HG03280 (cell line): ENCODE data around the gene DAPP1.

Experiments used
- ATAC-seq: cut with Tn5 transposase; IDR thresholded peaks from one replicate; pipeline ENCODE4 v1.9.1; 2021; ENCODE audit warnings: mild to moderate bottlenecking, moderate library complexity; ENCODE audit not compliant: unreplicated experiment

The DAPP1 gene

DNA sequence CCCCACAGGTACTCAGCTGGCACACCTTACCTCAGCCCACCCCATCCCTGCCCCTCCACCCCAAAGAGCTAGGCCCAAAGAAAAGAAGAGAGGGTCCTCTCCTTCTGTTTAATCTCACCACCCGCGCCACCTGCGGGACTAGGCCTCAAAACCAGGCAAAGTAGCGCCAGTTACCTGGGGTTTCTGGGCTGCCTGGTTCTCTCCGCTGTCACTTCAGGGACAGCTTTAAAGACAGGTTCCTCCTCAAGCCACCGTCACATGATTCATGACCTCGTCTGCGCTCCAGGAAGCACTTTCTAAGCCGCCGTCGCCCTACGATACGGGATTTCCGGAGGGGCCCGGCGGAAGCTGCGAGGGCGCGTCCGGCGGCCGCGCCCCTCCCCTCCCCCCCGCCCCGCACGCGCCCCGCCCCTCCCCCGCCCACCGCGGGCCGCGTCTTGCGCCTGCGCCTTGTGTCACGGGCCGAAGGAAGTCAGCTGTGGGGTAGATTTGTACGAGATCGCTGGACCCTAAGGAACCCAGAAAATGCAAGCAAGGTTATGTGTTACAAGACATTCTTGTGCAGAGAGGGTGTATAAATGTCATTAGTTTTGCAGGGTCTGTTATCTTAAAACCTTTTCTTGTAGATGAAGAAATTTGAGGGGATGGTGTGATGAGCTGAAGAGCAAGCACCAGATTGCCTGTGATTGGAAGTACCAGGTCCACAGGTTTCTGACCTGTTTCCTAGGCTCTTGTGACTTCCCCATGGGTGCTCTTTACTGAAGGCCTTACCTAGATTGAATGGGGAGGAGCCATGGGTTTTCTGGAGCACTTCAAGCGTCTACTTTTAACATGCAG lies 77.8 kb downstream of the DAPP1 start, which contains the start of gene LAMTOR3:
Gene LAMTOR3 (minus strand): TSS at position 267 of the 837 bp plus-strand sequence. CDS start 464 bp downstream, outside the sequence.
- peak; percentile 100 for ATAC-seq

DNA sequence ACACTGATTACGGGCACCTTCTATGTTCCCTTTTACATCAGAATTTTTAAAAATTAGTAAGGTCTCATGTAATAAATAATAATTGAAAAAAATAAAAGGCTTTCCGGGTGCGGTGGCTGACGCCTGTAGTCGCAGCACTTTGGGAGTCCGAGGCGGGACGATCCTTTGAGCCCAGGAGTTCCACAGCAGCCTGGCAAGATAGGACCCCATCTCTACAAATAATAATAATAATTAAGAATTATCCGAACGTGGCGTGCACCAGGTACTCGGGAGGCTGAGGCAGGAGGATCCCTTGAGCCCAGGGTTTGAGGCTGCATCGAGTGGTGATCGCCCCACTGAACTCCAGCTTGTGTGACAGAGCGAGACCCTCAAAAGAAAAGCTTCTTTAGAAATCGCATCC lies 78.4 kb downstream of the DAPP1 start:
- ATAC-seq = no peak

DNA sequence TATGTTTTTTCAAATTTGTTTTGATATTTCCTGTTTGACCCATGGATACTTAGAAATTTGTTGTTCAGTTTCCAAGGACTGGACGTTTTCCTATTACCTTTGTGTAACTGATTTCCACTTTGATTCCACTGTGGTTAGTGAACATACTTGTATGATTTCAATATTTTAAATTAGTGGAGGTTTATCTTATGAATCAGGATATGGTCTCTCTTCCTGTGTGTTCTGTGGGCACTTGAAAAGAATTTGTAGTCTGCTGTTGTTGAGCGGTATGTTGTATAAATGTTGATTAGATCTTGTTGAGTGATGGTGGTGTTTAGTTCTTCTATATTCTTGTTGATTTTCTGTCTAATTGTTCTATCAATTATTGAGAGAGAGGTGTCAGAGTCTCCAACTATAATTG lies 98.8 kb downstream of the DAPP1 start:
- no peak for ATAC-seq

DNA sequence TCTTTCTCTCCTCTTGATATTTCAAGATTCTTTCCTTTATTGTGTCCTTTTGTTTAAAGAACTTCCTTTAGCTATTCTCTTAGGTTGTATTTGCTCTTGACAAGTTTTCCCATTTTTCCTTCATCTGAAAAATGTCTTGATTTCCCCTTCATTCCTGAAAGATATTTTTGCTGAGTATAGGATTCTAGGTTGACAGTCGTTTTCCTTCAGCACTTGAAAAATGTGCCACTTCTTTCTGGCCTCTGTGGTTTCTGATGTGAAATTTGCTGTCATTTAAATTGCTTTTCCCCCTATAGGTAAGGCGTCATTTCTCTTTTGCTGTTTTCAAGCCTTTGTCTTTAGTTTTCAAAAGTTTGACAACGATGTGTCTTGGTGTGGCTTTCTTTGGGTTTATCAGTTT lies 100.9 kb downstream of the DAPP1 start:
- ATAC-seq = no peak

DNA sequence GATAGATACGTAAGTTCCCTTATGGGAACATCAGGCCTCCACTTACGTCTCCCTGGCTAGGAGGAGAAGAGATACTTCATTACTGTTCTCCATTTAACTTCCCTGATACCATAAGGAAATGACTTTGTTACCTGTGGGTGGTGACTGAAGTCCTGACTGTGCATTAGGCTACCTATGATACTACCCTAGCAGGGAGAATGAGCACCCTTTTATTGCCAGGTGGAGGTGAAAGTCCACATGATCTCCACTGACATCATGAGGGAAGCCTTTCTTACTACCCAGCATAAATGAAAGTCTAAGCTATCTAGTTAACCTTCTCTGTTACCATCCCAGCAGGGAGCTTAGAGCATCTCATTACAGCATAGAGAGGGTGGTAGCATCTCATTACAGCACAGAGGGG lies 102.0 kb downstream of the DAPP1 start:
- ATAC-seq = no peak
